HepG2 (cell line): ENCODE data around the gene MEAF6. TPM values are rescaled to one million over a fixed set of nuclear protein-coding genes. Genes with fewer than 3 reads are reported as not detected.

Experiments
- ATAC-seq: fragments of 200-7000 bp; cut with Tn5 transposase; 3 replicates; pipeline ENCODE4 v1.9.1; 2020; ENCODE audit warnings: mild to moderate bottlenecking, moderate library complexity
- BruUV-seq: library from RNA; stranded (reverse); fragments of 400-500 nt; replicated peaks from 2 replicates; lab custom pipeline; 2021; lab: Mats Ljungman, UMichigan
- CTCF ChIA-PET: fragments of 300-600 bp; formaldehyde crosslinking; extraction: SDS; loops from one replicate; lab custom pipeline; 2021; ENCODE audit warnings: low total read pairs, inconsistent platforms, low intra/inter-chr PET ratio; lab: Yijun Ruan, JAX
- POLR2A ChIA-PET: fragments of 350-600 bp; sonication (Branson Sonifier 250); formaldehyde crosslinking; loops from one replicate; lab custom pipeline; 2020; ENCODE audit warnings: antibody characterized with exemption, inconsistent platforms; lab: Yijun Ruan, JAX
- DNase-seq: peaks from one replicate; pipeline ENCODE4 v3.0.0-alpha.2; 2015; ENCODE audit warnings: low spot score
- FAIRE-seq: peaks from 3 replicates; lab custom pipeline; 2011; peaks lifted over from hg19 to GRCh38; lab: Jason Lieb, UNC
- H2AFZ ChIP-seq: one replicate; pipeline ENCODE4 v1.6.1; 2011; ENCODE audit warnings: low read length, inconsistent platforms
- H3K27ac ChIP-seq: fragments of 300-600 bp; 3 replicates; pipeline ENCODE4 v1.8.0; 2011; ENCODE audit warnings: mixed run types, mild to moderate bottlenecking, mixed read lengths, low read length, inconsistent platforms; ENCODE audit not compliant: insufficient read depth; ENCODE audit errors: extremely low read length
- H3K27me3 ChIP-seq, 2 experiments: fragments of 200-600 bp in 1 of 2; 2 replicates in 1 of 2; 3 replicates in 1 of 2; pipeline versions ENCODE4 v1.6.0 to v1.8.0; 2011; ENCODE audit warnings: low read length in 2 of 2, mild to moderate bottlenecking in 2 of 2, moderate library complexity in 2 of 2, inconsistent platforms in 1 of 2; ENCODE audit not compliant: insufficient read depth in 2 of 2, control insufficient read depth in 1 of 2
- H3K36me3 ChIP-seq, 2 experiments: fragments of 200-600 bp in 1 of 2; replicated peaks in 1 of 2; 2 replicates in 1 of 2; 3 replicates in 1 of 2; pipeline versions ENCODE4 v1.5.1 to v1.8.0; 2011; ENCODE audit warnings: low read length in 2 of 2, inconsistent platforms in 1 of 2; ENCODE audit not compliant: insufficient read depth in 2 of 2, control insufficient read depth in 1 of 2
- H3K4me1 ChIP-seq: 2 replicates; pipeline ENCODE4 v1.5.1; 2012; ENCODE audit warnings: low read length, inconsistent platforms; ENCODE audit not compliant: insufficient read depth
- H3K4me2 ChIP-seq: 2 replicates; pipeline ENCODE4 v1.6.0; 2011; ENCODE audit warnings: low read depth, low read length, inconsistent platforms
- H3K4me3 ChIP-seq, 3 experiments: fragments of 200-600 bp in 1 of 3; sonication (generic), shearing (Covaris generic) in 1 of 3; replicated peaks in 1 of 3; 2 replicates each; pipeline ENCODE4 v1.5.1; 2011 to 2016; ENCODE audit warnings: low read length in 3 of 3, inconsistent platforms in 2 of 3, low read depth in 2 of 3, mild to moderate bottlenecking in 2 of 3, control low read depth in 1 of 3, mixed read lengths in 1 of 3; ENCODE audit not compliant: insufficient read depth in 1 of 3
- H3K79me2 ChIP-seq: one replicate; pipeline ENCODE4 v1.6.1; 2011; ENCODE audit warnings: low read length, inconsistent platforms; ENCODE audit not compliant: insufficient read depth
- H3K9ac ChIP-seq: 2 replicates; pipeline ENCODE4 v1.6.0; 2011; ENCODE audit warnings: mild to moderate bottlenecking, low read depth, low read length, inconsistent platforms; ENCODE audit not compliant: insufficient read depth
- H3K9me3 ChIP-seq: 2 replicates; pipeline ENCODE4 v1.5.1; 2012; ENCODE audit warnings: mild to moderate bottlenecking, low read length
- H4K20me1 ChIP-seq: 2 replicates; pipeline ENCODE4 v1.6.0; 2011; ENCODE audit warnings: inconsistent platforms, mild to moderate bottlenecking, low read length, moderate library complexity; ENCODE audit not compliant: insufficient read depth
- AGO2 ChIP-seq: fragments of 200-400 bp; formaldehyde crosslinking; optimal IDR thresholded peaks from 2 replicates; pipeline ENCODE3; 2017; ENCODE audit warnings: mild to moderate bottlenecking, low read depth, low read length, moderate library complexity
- MAZ ChIP-seq, 2 experiments: sonication (generic) in 1 of 2; formaldehyde crosslinking in 1 of 2; IDR thresholded peaks; 2 replicates each; pipeline versions ENCODE4 v1.5.0 to v1.6.1; 2012 to 2020; ENCODE audit warnings: low read depth in 2 of 2, mild to moderate bottlenecking in 2 of 2, borderline replicate concordance in 1 of 2, improper control_type of control experiment in 1 of 2, low read length in 1 of 2, missing genetic modification reagents in 1 of 2, moderate library complexity in 1 of 2
- PAWR ChIP-seq: sonication (generic); formaldehyde crosslinking; IDR thresholded peaks from 2 replicates; pipeline ENCODE4 v1.4.0; 2020; ENCODE audit warnings: missing genetic modification reagents, mild to moderate bottlenecking, borderline replicate concordance
- U2AF2 ChIP-seq: fragments of 200-400 bp; formaldehyde crosslinking; IDR thresholded peaks from 2 replicates; pipeline ENCODE4 v1.6.1; 2017; ENCODE audit warnings: low read depth, mild to moderate bottlenecking, low read length
- ZNF333 ChIP-seq: sonication (generic); formaldehyde crosslinking; IDR thresholded peaks from 2 replicates; pipeline ENCODE4 v1.4.0; 2020; ENCODE audit warnings: mild to moderate bottlenecking, missing genetic modification reagents, borderline replicate concordance
- ZNF761 ChIP-seq: sonication (generic); formaldehyde crosslinking; conservative IDR thresholded peaks from 2 replicates; pipeline ENCODE4 v1.4.0; 2020; ENCODE audit warnings: mild to moderate bottlenecking, missing genetic modification reagents
- ZSCAN21 ChIP-seq: sonication (generic); formaldehyde crosslinking; IDR thresholded peaks from 2 replicates; pipeline ENCODE4 v1.8.0; 2022; ENCODE audit warnings: mild to moderate bottlenecking, missing genetic modification reagents, moderate library complexity, borderline replicate concordance
- WGBS: methylation state at CpG from one replicate; pipeline ENCODE4 v1.1.6; 2017; ENCODE audit warnings: low lambda C conversion rate; 5-methylcytosine and 5-hydroxymethylcytosine counted together
- in situ Hi-C: cut with HindIII; loops from 2 replicates; pipeline ENCODE4 v1.10.0; 2017; ENCODE audit warnings: low pct_unique_long_range_greater_than_20kb; ENCODE audit not compliant: extremely low pct_ligation_motif_present
- intact Hi-C: fragments of 100-400 bp; cut with micrococcal nuclease; formaldehyde crosslinking; loops from one replicate; pipeline ENCODE4 v1.10.0; 2022; ENCODE audit not compliant: unreplicated experiment
- polyA plus RNA-seq, 8 experiments: library from polyadenylated mRNA; depleted of rRNA in 3 of 8; stranded (reverse) in 7 of 8; unstranded in 1 of 8; fragments of >200 nt; fragmentation: Illumina TruSeq in 4 of 8; extraction: Trizol in 4 of 8; gene quantifications; 2 replicates each; pipeline versions ENCODE4 v1.2.1 to v1.2.3, GENCODE V29; 2011 to 2016; ENCODE audit warnings: low read depth in 4 of 8, missing spikeins in 1 of 8, mixed read lengths in 1 of 8; ENCODE audit not compliant: insufficient read depth in 1 of 8
- total RNA-seq, 5 experiments: library from RNA; depleted of rRNA; stranded (reverse); fragments of >200 nt; fragmentation: Illumina TruSeq; extraction: Trizol; gene quantifications; 2 replicates each; pipeline ENCODE4 v1.2.3, GENCODE V29; 2016; ENCODE audit warnings: low read depth in 1 of 5
- TF ChIP-seq, protein P1 (sequence below): sonication (generic); formaldehyde crosslinking; IDR thresholded peaks from 2 replicates; pipeline ENCODE4 v1.9.0; 2021; ENCODE audit warnings: missing genetic modification reagents, borderline replicate concordance

The MEAF6 gene
- total and polyA plus RNA-seq, 2 of the 13 experiments (the other 11 are each of a cell fraction or from before 2014, with no cell fraction given), result 29.5 to 45.6 TPM

DNA sequence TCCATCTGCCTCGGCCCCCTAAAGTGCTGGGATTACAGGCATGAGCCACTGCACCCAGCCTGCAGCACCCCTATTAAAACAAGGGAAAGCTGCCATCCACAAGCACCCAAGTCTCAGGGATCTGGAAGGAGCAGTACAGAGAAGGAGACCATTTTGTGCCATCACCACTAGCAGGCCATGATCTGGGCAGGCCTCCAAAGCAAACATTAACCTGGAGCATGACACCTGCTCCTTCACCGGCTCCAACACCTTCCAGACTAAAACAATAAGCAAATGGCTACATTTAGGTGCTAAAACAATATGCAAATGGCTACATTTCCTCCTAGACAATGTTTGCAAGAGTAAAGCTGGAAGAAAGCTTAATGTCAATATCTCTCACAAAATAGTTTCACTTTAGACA is 16.7 kb downstream of the MEAF6 start:
- H3K27me3 ChIP-seq, result no peaks in the 10 kb centered on the region
- intact Hi-C loops (no loop called here), in situ Hi-C loops (no loop called here)
- no peak overlapping the region for H3K4me3 ChIP-seq
- no peaks in the 10 kb centered on the region for H3K9me3 ChIP-seq
- DNase-seq (no peak), ATAC-seq (no peak), FAIRE-seq (no peak)
- BruUV-seq, result no TSS peak
- no peak overlapping the region for H3K9ac ChIP-seq
- H2AFZ ChIP-seq, result no peak overlapping the region
- ChIA-PET CTCF (no interaction called here), POLR2A (interaction anchor here (1.2 kb wide), 1 partner anchor 12 kb away, joined by 4 read pairs; no protein-coding TSS in a partner anchor)
- H3K4me1 ChIP-seq, result peaks cover 23% of the 10 kb centered on the region
- H4K20me1 ChIP-seq, result no peaks in the 10 kb centered on the region
- no peaks in the 10 kb centered on the region for H3K79me2 ChIP-seq
- no peak overlapping the region for H3K27ac ChIP-seq
- no peak overlapping the region for H3K4me2 ChIP-seq
- WGBS, result 90% methylated on average over 2 of the region's 2 CpGs
- H3K36me3 ChIP-seq, result peaks cover 15 to 57% of the 10 kb centered on the region in 2 experiments
- TF ChIP-seq, protein P1, sequence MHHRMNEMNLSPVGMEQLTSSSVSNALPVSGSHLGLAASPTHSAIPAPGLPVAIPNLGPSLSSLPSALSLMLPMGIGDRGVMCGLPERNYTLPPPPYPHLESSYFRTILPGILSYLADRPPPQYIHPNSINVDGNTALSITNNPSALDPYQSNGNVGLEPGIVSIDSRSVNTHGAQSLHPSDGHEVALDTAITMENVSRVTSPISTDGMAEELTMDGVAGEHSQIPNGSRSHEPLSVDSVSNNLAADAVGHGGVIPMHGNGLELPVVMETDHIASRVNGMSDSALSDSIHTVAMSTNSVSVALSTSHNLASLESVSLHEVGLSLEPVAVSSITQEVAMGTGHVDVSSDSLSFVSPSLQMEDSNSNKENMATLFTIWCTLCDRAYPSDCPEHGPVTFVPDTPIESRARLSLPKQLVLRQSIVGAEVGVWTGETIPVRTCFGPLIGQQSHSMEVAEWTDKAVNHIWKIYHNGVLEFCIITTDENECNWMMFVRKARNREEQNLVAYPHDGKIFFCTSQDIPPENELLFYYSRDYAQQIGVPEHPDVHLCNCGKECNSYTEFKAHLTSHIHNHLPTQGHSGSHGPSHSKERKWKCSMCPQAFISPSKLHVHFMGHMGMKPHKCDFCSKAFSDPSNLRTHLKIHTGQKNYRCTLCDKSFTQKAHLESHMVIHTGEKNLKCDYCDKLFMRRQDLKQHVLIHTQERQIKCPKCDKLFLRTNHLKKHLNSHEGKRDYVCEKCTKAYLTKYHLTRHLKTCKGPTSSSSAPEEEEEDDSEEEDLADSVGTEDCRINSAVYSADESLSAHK (CRISPR knock-in tag), result no peak
- TF ChIP-seq, all 625 proteins: peak for 0

DNA sequence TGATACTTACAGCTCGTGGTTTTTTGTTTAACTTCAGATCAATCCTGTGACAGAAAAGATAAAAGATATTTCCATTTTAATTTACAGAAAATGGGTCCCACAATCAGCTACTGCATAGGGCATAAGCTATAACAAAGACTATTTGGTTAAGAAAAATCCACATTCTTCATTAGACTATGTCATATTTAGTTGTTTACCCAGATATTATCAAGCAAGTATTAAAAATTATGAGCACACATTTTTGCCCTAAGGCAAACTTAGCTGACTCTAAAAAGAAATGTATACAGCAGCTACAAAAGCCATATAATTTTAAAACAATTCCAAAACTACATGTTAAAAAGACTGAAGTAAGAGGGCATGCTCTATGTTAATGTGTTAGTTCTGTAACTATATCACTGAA is 18.7 kb downstream of the MEAF6 start:
- Histone ChIP-seq H3K9me3 (no peaks in the 10 kb centered on the region), H4K20me1 (no peaks in the 10 kb centered on the region), H3K27me3 (no peaks in the 10 kb centered on the region), H3K4me1 (peaks cover 12% of the 10 kb centered on the region), H3K4me3 (no peak overlapping the region), H3K27ac (no peak overlapping the region), H3K79me2 (no peaks in the 10 kb centered on the region), H2AFZ (no peak overlapping the region), H3K9ac (no peak overlapping the region), H3K4me2 (no peak overlapping the region), H3K36me3 (peaks cover 16 to 54% of the 10 kb centered on the region in 2 experiments)
- TF ChIP-seq ZSCAN21 (CRISPR knock-in tag) (no peak), ZNF333 (no peak), PAWR (CRISPR knock-in tag) (no peak), U2AF2 (no peak), AGO2 (no peak), MAZ (IDR thresholded peaks at IDR 0.05; ENCODE audit: borderline replicate concordance, low read depth, low read length) (no peak), MAZ (CRISPR knock-in tag; IDR thresholded peaks at IDR 0.05; ENCODE audit: low read depth) (no peak), ZNF761 (no peak)
- ATAC-seq (no peak), FAIRE-seq (no peak), DNase-seq (no peak)
- no TSS peak for BruUV-seq
- in situ Hi-C loops, result no loop called here
- CTCF ChIA-PET, result no interaction called here
- 95% methylated on average over 1 of the region's 1 CpG for WGBS
- intact Hi-C loops, result no loop called here
- POLR2A ChIA-PET, result no interaction called here
